HS-5 (cell line): Measurements from ENCODE around the gene DCTN1.
"Not testable (repeated sequence)": the region's sequence is repeated elsewhere in the genome, so short reads cannot be mapped to it uniquely, and the experiment has no call there.

Experiments
- DNase-seq: peaks from one replicate; pipeline ENCODE4 v3.0.0-alpha.2; 2012; ENCODE audit warnings: low read depth

Gene DCTN1

DNA sequence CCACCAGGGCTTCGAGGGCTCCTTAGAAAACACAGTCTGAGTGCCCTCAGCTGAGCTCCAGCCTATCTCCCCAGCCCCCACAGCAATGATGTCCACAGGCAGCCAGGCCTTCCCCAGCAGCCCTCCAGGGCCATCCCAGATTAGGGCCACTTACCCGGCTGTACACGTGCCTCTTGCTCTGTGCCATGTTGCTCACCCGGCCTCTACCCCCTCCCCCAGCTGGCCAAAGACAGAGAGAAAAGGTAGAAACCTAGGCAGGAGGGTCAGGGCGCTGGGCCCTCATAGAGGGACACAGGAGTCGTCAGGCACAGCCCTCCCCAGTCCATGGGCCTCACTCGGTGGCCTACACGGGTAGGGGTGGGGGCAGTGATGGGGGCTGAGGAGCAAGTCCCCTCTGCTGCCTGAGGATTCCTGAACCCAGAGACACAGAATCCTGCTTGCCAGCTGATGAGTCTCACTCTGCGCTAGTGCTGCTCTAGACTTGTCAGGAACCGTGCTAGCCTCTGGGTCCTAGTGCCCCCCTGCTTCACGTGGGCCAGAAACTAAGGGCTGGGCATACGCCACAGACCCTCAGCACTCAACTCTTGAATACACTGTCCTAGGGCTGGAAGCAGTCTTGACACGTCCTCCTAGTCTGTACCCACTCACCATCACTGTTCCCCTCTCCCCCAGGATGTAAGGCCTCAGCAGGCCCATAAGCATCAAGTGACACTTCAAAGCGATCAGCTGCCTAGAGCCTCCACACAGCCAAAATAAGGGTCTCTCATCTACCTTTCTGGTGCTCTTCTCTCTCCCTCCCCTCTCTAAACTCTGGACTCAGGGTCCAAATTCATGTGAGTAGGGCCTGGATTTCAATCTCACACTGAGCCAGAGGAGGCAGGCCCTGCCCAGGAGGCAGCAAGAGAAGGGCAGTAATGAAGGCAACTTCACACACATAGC, at the start of gene DCTN1:
Gene DCTN1, minus strand, starts transcription at position 461 of the 939 bp plus-strand sequence. Its CDS starts 274 bp downstream, at position 187.
- peak; percentile 9 for DNase-seq

DNA sequence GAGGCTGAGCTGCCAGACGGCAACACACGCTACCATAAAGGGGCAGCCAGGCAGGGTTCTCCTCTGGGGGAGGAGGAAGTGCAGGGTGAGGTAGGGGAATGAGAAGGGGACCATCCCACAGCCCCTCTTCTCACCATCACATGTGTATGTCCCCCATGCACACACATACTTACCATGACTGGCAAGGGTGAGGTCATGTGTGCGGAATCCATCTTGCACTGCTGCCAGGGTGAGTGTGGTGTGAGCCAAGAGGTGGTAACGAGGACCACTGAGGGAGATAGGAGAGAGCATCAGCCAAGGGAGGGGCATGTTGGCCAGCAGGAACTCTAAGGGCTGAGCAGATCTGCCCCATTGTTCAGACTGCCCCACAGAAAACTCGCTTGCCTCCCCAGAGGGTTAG, 48.6 kb upstream of the DCTN1 start:
- DNase-seq: no peak

DNA sequence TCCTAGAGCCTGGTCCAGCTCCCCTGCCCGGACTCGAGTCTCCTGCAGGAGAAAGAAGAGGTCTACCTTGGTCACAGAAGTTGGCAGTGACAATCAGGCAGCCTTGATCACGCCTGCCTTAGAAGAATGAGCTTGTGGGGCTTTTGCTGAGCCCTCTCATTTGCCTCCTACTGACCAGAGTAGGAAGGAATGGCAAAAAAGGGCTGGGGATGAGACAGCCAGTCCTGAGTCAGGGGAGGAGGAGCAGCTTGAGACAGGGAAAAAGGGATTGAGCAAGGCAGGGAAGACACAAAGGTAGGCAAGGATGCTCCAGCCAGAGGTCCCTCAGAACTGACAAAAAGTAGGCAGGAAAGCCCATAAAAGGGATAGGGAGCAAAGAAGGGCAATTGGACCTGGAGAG, 47.4 kb upstream of the DCTN1 start:
- no peak for DNase-seq

DNA sequence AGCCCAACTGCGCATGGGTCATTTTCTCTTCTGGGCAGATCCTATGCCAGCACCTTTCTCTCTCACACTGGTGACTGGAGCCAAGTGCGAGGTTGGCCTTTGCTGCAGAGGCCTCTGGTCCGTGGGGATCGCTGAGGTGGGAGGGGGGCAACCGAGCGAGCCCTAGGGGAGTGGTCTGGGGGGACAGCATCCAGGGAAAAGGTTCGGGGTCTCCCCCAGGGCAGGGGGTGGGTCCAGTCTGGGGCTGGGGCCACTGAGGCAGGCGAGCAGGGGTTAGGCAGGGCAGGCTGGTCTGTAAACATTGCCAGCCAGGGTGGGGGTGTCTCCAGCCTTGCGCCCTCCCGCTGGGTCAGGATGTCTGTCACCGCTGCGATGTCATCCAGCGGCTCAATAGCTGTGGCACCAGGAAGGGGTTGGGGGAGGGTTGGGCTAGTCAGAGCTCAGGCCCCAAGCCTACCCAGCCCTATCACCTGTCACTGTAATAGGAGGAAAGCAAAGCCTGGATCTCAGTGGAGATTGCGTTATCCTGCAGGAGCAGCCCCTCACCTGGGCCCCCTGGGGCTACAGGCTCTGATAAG, 46.2 kb upstream of the DCTN1 start:
- DNase-seq: no peak

GRCh38 chr2:74425523-74425922, 45.4 kb upstream of the DCTN1 start:
- DNase-seq: no peak

- no peak for DNase-seq
These were observed 44.9 kb upstream of the DCTN1 start for GRCh38 chr2:74424995-74425406.

GRCh38 chr2:74424139-74424992, 44.3 kb upstream of the DCTN1 start:
- DNase-seq: no peak

DNA sequence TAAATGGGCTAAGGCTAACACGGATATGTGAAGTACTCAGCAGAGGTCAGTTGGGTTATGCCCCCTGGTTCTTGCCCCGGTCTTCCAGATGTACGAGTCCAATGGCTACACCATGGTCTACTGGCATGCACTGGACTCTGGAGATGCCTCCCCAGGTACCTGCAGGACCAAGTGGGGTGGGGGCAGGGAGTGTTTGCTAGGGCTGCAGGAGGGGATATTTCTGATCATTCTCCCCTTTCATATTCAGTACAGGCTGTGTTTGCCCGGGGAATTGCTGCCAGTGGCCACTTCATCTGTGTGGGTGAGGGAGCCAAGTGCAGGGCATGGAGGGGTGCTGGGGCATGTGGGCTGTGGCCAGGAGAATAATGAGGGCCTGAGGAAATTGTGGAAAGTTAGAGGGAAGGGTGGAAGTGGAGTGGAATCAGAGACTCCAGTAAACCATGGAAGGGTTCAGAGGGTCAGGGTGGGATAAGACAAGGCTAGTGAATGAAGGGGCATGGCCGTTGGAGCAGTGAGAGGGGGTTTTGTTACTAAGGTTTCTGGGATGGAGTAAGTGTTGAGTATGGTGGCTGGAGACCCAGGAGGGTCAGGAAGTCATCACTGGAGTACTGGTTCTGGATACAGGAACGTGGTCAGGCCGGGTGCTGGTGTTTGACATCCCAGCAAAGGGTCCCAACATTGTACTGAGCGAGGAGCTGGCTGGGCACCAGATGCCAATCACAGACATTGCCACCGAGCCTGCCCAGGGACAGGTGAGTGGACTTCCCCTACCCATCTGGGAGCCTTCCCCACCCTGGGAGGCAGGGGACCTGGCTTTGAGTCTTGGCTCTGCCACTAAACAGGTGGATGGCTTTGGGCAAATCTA, 43.4 kb upstream of the DCTN1 start:
- no peak for DNase-seq

DNA sequence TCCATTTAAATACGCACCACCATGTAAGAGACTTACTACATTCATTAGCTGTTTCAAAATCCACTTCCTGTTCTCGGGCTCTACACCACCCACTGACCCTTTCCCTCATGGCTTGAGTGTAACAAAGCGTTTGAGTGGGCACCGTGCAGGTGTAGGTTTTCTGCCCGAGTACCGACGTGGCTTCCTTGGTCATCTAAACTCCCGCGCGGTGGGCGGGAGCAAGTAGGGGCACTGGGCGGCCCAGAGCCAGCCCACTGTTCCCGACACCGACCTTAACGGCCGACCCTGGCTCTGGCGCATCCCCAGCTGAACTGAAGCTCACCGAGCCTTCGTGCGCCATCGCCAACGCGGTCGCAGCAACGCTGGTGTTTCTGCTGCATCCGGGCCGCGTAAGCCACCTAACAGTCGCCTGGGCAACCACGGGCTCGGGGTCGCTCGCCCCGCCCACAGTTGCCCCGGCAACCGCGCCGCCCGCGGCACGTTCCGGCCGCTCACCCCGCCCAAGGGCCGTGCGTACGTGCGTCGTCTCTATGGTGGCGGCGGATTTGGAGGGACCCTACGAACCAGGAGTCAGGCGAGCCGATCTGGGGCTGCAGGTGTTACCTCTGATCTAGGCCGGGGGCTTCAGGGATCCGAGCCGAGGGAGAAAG, 41.2 kb upstream of the DCTN1 start, which contains the start of the genes C2orf81 and WDR54:
Gene C2orf81, minus strand, starts transcription at position 399 of the 650 bp plus-strand sequence. Its CDS starts 59 bp downstream, at position 340.
Gene WDR54, plus strand, starts transcription at position 510 of the 650 bp plus-strand sequence. CDS start 424 bp downstream, outside the sequence.
- peak; percentile 64 for DNase-seq

GRCh38 chr2:74420443-74421103, 40.5 kb upstream of the DCTN1 start:
- not testable (repeated sequence) for DNase-seq

- no peak for DNase-seq
These were observed 39.9 kb upstream of the DCTN1 start for GRCh38 chr2:74420006-74420405.

DNA sequence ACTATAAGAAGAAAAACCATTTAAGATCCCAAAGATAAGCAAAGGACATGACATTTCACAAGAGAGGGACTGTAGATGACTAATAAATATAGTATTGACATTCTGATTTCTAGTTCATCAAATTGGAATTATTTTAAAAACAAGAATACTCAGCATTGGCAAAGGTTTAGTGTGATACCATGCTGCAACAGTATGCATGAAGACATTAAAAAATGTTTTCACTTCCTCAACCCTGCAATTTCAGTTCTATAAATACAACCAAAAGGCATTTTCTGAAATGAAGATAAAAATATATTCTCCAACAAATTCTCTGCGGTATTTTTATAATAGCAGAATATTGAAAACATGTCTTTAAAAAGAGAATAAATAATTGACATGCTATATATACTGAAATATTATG, 39.2 kb upstream of the DCTN1 start:
- DNase-seq: no peak

GRCh38 chr2:74418312-74418711, 38.2 kb upstream of the DCTN1 start:
- DNase-seq: no peak

DNA sequence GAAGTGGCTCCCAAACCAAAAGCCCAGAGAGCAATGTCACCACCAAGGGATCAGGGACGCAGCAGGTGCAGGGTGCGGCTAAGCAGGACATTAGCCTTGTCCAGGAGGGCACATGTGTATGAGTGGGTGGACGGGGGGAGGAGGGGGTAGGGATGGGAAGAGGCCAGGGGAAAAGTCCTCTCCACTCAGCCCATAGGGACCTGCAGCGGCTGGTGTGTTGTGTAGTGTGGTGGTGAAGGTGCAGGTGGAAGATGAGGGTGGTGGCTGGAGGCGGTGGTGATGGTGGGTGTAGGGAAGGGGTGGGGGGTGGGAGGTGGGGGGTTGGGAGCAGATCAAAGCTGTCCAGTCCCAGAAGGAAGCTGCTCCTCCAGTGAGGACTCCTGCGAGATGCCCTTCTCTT, 37.7 kb upstream of the DCTN1 start:
- no peak for DNase-seq

DNA sequence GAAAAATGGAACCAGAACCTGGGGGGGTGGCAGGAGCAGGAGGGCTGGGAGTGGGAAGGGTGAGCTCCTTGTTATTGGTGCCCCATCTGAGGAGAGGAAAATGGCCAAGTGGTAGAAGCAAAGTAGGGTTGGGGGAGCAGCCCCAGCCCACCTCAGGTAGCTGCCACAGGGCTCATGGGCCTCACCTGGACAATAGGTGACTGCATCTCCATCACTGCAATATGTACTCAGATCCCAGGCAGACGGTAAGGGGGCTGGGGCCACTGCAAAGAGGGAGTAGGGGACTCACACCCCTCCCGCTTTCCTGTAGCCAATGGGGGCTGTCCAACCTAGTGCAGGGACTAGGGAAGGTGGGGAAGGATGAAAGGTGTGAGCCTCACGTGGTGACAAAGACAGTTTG, 37.1 kb upstream of the DCTN1 start:
- DNase-seq: no peak

GRCh38 chr2:74416778-74417177, 36.7 kb upstream of the DCTN1 start:
- DNase-seq: no peak

DNA sequence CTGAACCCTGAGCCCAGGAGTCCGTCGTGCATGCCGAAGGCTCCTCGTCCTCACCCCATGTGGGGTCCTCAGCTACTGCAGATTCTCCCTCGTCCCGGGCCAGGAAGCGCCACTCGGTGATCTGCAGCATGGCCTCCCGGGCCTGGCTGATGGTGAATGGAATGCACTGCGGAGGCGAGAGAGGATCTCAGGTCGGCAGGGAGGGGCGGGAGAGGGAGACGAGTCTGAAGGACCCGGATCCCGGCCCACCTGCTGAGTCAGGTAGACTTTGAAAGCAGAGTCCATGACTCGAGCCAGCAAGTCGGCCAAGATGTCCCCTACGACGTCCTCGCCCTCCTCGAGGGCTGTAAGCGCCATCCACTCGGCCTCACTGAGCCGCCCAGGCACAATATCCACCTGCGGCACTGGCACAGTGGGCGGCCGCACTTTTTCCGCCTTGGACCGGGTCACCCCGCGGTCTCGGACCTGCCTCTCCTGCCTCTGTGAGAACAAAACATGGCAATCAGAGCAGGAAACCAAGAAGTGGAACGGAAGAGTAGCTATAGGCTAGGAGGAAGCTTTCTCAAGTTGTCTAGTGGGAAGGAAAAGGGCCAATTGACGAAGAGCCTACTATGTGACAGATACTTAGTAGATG, 35.8 kb upstream of the DCTN1 start:
- no peak for DNase-seq

- no peak for DNase-seq
These were observed 35.0 kb upstream of the DCTN1 start for GRCh38 chr2:74414881-74415761.

GRCh38 chr2:74414441-74414840, 34.3 kb upstream of the DCTN1 start:
- DNase-seq: no peak
